NCI-H2171 (cell line): ENCODE results near the gene SORT1.
A peak's percentile ranks its signal among the peaks of the same experiment; 100 is the strongest.
"Not testable (repeated sequence)": the region's sequence is repeated elsewhere in the genome, so short reads cannot be mapped to it uniquely, and the experiment has no call there.

Experiments
- DNase-seq: peaks from one replicate; lab custom pipeline; 2025; lab: John Stamatoyannopoulos, UW

The SORT1 gene

DNA sequence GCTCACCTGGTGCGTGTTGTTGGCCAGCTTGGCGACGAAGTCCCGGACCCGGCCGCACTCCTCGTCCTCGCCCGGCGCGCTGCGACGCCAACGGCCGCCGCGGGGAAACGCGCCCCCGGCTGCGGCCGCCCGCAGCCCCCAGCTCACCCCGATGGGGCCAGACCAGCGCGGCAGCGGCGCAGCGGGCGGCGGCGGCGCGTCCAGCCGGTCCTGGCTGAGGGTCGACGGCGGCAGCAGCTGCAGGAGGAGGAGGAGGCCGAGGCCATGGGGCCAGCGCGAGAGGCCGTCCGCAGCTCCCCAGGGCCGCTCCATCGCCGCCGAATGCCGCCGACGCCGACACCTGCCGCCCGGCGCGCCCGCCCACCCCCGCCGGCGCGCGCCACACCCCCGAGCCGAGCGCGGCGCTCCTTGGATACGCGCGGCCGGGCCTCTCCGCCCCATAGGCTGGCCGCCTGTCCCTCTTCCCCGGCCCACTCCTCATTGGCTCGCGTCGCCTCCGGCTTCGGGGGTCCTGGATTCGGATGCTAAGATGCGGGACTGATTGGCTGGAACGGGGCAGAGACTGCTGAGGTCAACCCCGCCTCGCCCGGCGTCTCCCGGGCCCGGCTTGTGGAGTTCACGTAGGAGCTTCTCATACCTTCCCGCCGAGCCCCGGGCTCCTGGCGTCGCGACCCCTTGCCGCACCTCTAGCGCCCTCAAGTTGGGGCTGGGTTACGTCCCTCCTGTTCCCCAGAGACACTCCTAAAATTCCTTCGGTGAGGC lies at the start of gene SORT1:
TSS of gene SORT1 (minus strand) at position 338 of the 762 bp plus-strand sequence. CDS start at position 312, 26 bp downstream.
- peak; percentile 97 for DNase-seq

DNA sequence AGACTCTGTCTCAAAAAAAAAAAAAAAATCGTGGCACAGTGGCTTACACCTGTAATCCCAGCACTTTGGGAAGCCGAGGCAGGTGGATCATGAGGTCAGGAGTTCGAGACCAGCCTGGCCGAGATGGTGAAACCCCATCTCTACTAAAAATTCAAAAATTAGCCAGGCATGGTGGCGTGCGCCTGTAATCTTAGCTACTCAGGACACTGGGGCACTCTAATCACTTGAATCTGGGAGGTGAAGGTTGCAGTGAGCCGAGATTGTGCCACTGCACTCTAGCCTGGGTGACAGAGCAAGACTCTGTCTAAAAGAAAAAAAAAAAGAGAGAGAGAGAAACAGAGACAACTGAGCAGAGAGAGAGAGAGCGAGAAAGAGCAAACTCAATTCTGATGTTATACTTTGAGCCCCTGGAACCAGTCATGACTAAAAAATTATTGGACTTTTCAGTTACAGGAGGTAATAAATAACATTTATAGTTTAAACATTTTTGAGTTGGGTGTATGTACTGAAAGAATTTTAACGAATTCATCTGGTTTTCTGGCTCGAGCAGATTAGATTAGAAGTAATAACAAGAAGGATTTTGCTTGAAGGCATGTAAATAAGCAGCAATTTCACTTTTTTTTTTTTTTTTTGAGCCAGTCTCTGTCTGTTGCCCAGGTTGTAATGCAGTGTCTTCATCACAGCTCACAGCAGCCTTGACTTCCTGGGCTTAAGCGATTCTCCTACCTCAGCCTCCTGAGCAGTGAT lies 48.4 kb upstream of the SORT1 start:
- DNase-seq: not testable (repeated sequence)

DNA sequence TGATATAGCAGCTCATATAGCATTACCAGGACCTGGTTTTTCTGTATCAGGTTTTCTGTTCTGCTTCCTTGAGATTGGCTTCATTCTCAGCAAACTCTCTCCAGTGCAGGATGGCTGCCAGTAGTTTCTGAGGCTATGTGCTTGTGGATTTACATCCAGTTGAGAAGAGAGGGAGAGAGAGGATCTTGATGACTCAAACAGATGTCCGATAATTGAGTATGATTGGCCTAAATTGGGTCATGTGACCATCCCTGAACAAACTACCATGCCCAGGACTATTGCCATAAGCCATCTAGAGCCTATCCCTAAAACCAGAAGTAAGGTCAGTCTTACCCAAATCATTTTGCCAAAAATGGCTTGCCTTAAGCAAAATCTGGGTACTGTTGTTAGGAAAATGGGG lies 46.6 kb upstream of the SORT1 start:
- no peak for DNase-seq

DNA sequence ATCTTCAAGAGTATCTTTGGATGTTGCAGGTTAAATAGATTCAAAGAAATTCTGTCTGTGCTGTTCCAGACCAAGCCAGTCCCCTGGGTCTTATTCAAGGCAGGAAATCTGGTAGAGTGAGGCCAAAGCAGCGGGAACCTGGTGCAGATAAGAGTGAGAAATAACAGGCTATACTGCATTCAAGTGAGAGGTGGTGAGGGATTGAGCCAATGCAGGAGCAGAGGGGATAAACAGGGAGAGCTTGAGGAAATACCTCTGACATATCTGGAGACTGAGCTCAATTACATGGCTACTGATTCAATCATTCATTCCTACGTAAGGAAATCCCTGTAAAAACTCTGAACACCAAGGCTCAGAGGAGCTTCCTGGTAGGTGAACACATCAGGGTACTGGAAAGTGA lies 45.8 kb upstream of the SORT1 start:
- DNase-seq: no peak

DNA sequence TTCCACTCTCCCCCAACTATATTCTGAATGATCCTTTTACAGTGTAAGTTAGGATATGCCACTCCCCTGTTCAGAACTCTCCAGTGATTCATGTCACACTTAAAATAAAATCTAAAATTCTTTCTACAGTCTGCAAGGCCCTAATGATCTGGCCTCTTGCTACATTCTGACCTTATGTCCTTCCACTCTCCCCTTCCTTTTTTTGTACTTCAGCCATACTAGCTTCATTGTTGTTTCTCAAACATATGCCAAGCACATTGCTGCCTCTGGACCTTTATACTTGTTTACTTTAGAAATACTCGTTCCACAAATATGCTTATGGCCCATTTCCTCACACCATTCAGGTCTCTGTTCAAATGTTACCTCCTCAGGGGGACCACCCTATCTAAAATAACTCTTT lies 43.4 kb upstream of the SORT1 start:
- no peak for DNase-seq

DNA sequence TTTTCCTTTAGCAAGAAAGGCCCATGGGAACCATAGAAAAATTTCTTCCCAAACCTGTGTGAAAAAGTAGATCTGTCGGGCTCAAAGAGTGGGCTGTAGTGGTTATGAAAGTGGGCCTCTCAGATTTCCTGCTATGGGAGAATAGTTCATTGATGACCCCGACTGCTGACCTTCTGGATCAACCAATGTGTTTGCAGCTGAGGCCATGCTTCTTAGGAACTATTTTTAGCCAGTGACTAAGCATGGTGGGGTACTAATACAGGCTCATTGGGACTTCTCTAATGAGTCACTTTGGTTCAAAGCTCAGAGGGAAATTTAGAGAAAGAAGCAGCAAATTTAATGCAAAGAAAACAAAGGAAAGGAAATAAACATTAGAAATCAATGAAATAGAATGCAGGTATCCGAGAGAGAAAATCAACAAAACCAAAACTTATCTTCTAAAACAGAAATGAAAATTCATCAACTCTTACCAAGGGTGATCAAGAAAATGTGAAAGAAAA lies 41.1 kb upstream of the SORT1 start:
- no peak for DNase-seq

DNA sequence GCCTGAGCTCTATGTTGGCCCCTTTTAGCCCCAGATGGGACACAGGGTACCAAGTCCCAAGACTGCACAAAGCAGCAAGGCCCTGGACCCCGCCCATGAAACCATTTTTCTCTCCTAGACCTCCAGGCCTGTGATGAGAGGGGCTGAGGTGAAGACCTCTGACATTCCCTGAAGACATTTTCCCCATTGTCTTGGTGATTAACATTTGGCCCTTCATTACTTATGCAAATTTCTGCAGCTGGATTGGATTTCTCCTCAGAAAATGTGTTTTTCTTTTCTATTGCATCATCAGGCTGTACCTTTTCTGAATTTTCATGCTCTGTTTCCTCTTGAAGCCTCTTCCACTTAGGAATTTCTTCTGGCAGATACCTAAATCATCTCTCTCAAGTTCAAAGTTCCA lies 36.8 kb upstream of the SORT1 start:
- no peak for DNase-seq

DNA sequence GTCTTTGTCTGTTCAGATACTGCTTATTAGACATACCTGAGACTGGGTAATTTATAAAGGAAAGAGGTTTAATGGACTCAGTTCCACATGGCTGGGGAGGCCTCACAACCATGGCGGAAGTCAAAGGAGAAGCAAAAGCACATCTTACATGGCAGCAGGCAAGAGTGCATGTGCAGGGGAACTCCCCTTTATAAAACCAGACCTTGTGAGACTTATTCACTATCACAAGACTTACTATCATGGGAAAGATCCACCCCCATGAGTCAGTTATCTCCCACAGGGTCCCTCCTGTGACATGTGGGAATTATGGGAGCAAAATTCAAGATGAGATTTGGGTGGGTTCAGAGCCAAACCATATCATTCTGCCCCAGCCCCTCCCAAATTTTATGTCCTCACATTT lies 35.6 kb upstream of the SORT1 start:
- no peak for DNase-seq

DNA sequence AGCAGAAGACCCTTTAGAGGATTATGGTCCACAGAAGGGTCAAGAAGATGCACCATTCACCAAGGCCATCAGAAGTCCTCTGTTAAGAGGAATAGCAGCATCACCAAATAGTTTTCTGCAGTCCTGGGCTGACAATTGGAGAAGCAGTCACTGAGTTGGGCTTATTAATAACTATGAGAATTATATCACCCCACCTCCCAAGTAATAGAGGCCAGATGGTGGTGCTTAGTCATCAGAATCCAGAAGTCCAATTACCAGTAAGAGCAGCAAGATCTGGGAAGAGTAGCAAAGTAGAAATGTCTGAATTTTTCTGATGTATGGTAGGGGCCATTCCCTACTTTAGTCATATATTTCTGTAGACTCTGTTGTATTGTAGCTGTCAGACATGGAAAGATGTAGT lies 34.6 kb upstream of the SORT1 start:
- DNase-seq: no peak

DNA sequence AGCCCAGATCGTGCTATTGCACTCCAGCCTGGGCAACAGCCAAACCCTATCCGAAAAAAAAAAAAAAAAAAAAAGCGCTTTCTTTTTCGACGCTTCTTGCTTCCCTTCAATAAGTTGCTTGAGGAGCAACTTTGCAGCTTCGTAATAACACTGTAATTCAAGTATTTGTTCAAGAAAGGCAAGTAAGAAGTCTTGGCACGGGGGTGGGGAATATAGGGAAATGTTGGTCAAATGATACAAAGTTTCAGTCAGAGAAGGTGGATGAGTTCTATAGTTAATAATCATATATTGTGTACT lies 29.4 kb upstream of the SORT1 start:
- no peak for DNase-seq

DNA sequence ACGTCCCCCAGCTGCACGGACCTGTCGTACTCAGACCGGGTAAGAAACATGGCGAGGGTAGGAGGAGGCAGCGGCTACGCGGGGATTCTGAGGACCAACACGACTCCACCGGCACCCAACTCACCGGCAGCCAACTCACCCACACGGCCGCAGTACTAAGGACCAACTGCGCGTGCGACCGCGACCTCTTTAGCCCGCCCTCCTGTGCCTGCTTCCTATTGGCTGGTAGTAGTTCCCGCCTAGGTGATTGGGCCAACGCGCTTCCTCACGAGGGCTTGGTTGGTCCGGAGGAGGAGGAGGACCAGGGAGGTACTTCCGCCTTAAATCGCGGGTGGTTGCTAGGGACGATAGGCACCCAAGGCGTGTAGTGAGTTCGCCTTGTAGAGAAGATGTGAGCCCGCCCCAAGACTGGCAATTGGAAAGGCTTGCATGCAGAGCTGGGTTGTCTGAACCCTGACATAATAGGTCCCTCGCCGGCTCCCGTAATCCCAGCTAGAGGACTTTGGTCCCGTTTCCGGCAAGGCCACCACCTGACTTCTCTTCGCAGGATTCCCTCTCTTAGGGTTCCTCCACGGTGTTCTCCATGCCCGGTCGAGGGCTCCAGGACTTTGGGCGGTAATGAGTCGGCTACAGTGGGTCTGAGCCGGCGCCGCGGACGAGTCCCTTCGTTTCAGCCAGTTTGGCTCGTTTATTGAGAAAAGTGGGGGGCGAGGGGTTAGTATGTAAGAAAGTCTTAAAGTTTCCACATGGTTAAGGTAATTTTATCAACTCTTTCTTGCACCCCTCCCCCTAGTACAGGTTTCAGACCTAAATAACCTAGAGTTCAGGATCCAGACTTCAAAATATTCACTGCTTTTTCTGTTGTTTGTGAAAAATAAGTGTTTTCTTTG lies 28.8 kb upstream of the SORT1 start, which contains the start of gene PSMA5:
TSS of gene PSMA5 (minus strand) at position 168 of the 890 bp plus-strand sequence. CDS start at position 50, 118 bp downstream.
- peak; percentile 98 for DNase-seq

DNA sequence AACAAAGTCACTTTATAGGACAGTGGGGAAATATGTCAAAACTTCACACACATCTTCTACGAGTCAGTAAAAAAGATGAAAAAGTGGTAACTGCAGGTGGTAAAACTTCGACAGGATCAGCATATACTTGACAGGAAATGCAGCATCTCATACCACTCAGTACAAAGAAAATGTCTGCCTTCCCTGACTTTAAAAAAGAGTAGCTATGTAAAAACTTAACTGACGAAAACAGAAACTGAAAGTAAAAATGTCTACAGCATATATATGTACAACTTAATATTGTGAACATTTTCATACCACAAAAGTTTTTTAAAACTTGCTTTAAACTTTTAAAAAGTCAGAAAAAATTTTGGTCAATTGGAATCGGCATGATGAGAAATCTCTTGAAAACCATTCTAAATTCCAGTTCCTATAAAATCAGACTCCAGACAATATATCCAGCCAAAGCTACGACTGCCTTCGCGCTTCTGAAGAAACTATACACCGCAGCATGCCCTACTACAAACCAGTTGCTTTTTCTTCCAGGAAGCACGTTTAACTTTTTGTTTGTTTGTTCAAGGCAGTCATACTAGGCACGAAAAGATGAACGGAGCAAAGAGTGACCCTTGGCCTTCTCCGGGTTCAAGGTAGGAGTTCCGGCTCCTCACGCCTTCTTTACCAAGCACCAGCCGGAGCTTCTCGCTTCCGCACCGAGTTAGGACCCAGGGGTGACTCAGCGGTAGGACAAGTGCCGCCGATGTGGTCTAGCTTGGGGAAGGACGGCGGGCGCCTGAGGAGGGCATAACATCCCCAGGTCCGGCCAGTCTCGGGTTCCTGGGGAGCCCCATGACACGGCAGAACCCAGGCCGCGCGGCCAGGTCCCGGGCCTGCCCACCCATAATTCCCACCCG lies 27.9 kb upstream of the SORT1 start:
- peak; percentile 34 for DNase-seq

DNA sequence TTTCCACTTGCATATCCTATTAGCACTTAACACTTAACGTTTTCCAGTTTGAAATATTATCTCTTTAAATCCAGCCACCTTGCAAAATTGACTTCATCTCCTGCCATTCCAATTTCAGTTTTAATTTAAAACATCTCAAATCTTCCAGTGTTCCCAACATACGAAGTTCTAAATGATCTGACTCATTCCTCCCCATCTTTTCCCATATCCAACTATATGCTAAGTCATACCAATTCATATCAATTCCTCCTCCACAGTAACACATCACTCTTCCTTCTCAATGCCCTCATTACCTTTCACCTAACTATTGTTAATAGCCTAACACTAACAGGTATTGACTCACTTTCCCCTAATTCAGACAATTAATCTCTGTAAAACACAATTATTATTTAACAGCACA lies 25.8 kb upstream of the SORT1 start:
- DNase-seq: no peak

DNA sequence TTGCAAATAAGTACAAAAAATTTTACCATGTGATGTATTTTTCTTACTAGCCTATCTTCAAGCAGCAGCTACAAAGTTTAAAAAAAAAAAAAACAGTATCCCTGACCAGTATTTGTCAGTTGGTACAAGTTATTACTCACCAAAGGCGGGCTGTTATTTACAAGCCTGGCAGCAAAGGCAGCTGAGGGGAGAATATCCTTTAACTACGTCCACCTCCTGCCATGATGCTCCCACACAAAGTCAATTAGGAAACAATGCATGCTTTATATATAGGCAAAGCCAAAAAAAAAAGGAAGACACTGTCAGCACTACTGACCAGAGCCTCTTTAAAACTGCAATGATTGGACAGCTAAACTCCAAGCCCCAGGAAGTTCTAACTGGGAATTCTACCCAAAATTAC lies 14.8 kb upstream of the SORT1 start:
- no peak for DNase-seq

DNA sequence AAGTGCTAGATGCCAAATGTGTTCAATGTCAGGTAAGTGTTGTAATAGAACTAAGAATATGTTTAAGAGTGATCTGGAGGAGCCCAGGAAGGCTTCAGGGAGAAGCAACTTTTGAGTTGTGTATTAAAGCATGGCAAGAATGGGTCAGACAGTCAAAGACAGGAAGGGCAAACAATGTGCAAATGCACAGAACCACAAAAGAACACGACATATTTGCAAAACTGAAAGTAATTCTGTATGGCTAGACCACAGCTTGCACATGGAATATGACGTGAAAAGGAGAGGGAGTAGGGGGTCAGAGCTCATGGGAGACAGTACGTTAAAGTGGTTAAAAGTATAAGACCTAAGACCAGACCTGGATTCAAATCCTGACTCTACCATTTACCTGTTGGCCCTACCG lies 7.1 kb upstream of the SORT1 start:
- no peak for DNase-seq

DNA sequence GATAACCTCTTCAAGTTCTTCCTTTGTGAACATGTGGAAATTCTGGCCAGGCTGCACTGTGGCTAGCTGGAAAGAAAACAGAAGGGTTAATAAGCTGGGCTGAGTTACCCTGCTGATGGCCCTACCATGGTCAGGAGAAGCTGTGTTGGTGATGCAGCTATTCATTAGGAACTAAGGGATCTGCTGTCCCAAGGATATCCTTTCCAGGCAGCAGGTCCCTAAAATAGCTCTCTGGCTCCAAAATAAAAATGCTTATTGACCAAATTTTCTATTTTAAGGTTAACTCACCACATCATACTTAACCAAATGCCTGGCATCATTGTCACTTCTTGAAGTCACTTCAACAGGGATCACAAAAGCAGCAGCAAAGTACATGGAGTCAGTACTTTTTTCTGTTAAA lies 4.3 kb upstream of the SORT1 start:
- no peak for DNase-seq

DNA sequence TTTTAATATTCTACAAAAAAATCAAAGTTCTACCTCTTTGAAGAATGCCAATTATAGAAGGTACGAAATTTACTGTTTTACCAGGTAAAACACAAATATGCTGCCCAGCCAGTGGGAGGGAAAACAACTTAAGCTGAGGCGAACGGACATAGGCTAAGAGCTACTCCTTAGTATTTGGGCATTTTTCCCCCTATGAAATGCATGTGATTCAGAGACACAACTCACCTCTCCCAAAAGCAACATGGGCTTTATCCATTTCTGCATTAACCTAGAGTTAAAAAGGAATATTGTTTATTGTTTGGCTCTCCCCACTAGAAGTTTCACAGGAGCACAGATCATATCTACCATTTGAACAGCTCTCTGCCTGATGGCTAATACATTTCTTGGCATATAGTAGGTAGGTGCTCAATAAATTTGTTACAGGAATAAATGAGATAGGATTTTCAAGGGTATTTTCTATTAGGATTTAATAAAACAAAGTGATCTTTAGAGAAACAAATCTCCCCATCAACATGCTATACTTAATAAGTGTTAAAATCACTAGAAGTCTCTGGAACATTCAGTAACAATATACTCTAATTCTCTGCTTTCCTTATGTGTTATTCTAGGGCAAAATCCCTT lies 2.4 kb upstream of the SORT1 start:
- no peak for DNase-seq

DNA sequence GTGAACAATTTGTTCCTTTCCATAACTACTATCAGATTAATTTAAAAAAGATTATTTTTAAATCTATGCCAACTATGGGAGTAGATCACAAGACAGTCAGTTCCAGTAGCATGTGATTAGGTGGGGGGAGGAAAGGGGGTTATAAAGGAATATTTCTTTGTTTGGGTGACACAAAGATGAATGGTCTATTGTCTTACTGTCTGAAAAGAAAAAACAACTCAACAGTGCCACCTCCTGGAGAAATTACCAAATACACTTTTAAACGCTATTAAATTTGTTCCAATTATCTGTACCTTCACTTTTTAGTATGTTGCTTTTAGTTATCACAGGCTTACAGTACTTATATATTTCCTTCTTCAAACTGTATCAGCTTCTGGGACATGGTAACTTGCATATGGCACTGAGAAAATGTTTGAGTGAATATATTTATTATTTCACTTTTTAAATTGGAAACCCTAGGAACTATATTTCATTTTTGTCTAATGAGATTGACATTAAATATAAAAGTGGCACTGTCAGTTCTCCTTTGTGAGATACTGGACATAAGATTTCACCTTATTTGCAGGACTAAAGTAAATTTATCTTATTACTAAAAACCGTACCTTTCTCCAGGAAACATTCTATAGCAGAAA lies 1.7 kb upstream of the SORT1 start:
- DNase-seq: peak; percentile 63

DNA sequence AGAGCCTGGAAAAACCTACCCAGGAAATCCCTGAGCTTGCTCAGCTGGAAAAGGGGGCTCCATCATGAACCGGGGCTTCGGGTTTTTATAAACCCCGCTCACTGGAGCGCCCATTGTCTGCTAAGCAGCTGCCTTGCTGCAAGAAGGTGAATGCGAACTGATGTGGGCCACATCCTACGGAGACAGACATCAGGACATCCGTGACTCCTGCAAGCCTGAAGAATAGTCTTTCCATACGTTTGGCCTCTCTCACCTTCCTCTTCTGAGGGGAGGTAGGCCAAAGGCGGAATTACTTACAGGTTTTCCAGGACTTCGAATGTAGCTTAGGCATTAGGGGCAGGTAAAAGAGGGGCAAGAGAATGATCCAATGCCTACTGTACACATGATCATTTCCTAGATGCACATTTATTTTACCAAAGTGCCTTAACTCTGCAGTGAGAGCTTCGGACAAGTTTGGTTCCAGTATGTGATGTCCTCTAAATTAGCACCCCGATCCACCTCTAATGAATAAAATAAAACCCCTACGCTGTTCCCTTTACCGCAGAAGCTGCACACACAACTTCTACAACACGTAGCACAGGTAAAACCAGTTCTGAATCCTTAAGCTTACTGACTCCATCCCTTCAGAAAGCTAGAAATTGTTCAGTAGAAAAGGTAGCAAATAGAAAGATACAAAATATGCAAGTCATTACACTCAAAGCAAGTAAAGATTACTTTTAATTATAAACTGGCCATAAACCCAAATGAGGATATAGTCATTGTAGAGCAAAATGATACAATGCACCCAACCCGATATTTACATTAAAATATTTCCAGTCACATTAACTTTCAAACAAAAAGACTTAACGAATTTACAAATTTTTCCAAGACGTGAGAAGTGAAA lies 866 bp upstream of the SORT1 start:
- no peak for DNase-seq
